ENCODE measurements around the gene CERS6. TPM values are rescaled to one million over a fixed set of nuclear protein-coding genes. Genes with fewer than 3 reads are reported as not detected.

The CERS6 gene
- polyA plus RNA-seq, 1 donor (not counting 4 experiments of a cell fraction or from before 2014, with no cell fraction given) = 19.5 TPM

DNA sequence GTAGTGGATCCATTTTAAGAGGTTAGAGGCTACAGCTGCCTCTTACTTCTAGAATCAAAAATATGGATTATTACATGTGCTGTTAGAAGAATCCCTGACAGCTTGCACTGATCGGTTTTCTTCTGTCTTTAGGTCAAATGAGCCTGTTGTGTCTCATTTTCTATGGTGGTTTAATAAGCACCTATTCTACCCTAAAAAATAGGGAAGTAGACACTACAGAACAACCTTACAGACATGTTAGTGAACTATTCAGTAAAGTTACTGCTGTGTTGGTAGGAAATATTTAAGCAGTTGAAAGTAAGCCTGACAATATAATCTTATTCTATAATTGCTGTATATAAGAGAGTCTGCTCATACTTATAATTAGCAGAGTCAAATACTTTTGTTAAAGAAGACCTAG is 177.8 kb downstream of the CERS6 start:
- dilution Hi-C loops (cut with MboI; ENCODE audit: extremely low pct_ligation_motif_present, low sequenced_read_pairs) = no loop called here

DNA sequence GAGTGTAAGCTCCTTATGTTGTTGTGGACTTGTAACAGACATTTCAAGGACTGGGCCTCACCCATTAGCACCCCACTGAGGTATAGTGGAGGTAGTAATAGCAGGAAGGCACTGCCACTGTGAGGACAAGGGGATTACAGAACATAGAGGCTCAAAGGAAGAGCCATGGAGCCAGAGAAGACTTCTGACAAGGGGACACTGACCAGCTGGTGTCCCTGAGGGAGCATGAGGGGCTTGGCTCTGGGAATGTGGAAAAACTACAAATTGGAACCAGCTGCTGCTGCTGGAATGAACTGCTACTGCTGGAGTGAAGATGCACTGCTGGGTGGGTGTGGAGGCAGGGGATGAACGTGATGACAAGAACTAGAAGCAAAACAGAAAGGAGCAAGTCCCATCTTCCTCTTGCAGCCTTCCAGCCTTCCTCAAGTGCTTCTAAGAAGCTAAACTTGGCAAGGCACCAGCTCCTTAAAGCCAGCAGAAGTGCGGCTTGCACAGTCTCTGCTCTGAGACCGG is 179.0 kb downstream of the CERS6 start:
- no peaks in the 10 kb centered on the region for H3K9me1 ChIP-seq (ENCODE audit: control insufficient read depth, extremely low read depth, insufficient read depth, low read length)
- no peaks in the 10 kb centered on the region for H3K9me3 ChIP-seq (ENCODE audit: control insufficient read depth, low read depth, low read length)
- dilution Hi-C loops (cut with MboI; ENCODE audit: extremely low pct_ligation_motif_present, low sequenced_read_pairs) = no loop called here
- no peaks in the 10 kb centered on the region for H3K27me3 ChIP-seq (ENCODE audit: control insufficient read depth, extremely low read depth, insufficient read depth, low read length)
- FAIRE-seq (peak; percentile 39), DNase-seq (ENCODE audit: low read depth, low spot score) (no peak)
- no peak overlapping the region for H2AFZ ChIP-seq (ENCODE audit: control insufficient read depth, low read length)
- no peaks in the 10 kb centered on the region for H4K20me1 ChIP-seq (ENCODE audit: control insufficient read depth, extremely low read depth, insufficient read depth, low read length)
- TF ChIP-seq, protein P1, sequence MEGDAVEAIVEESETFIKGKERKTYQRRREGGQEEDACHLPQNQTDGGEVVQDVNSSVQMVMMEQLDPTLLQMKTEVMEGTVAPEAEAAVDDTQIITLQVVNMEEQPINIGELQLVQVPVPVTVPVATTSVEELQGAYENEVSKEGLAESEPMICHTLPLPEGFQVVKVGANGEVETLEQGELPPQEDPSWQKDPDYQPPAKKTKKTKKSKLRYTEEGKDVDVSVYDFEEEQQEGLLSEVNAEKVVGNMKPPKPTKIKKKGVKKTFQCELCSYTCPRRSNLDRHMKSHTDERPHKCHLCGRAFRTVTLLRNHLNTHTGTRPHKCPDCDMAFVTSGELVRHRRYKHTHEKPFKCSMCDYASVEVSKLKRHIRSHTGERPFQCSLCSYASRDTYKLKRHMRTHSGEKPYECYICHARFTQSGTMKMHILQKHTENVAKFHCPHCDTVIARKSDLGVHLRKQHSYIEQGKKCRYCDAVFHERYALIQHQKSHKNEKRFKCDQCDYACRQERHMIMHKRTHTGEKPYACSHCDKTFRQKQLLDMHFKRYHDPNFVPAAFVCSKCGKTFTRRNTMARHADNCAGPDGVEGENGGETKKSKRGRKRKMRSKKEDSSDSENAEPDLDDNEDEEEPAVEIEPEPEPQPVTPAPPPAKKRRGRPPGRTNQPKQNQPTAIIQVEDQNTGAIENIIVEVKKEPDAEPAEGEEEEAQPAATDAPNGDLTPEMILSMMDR (optimal IDR thresholded peaks at IDR 0.05 in 1 of 3, IDR thresholded peaks at IDR 0.05 in 1 of 3, conservative IDR thresholded peaks at IDR 0.05 in 1 of 3; ENCODE audit: extremely low read depth in 1 of 3, insufficient read depth in 2 of 3, low read length in 3 of 3) = no peak
- no peak for TF ChIP-seq EZH2 (IDR thresholded peaks at IDR 0.05; ENCODE audit: low read length)
- H3K4me1 ChIP-seq (ENCODE audit: control insufficient read depth, extremely low read depth, insufficient read depth, low read length) = peaks cover 17% of the 10 kb centered on the region
- no peak overlapping the region for H3K9ac ChIP-seq (ENCODE audit: control insufficient read depth, extremely low read depth, insufficient read depth, low read length)
- H3K4me2 ChIP-seq (ENCODE audit: control insufficient read depth, extremely low read depth, insufficient read depth, low read depth, low read length) = no peak overlapping the region
- no peak overlapping the region for H3K27ac ChIP-seq (ENCODE audit: control insufficient read depth, insufficient read depth, low read length)
- H3K4me3 ChIP-seq (ENCODE audit: control insufficient read depth in 2 of 3, extremely low read depth in 1 of 3, insufficient read depth in 2 of 3, low read depth in 1 of 3, low read length in 3 of 3) = no peak overlapping the region
- peaks cover 11% of the 10 kb centered on the region for H3K79me2 ChIP-seq (ENCODE audit: control insufficient read depth, insufficient read depth, low read length)
- no peaks in the 10 kb centered on the region for H3K36me3 ChIP-seq (ENCODE audit: control insufficient read depth in 2 of 2, extremely low read depth in 1 of 2, insufficient read depth in 2 of 2, low read length in 2 of 2)

More for the DNA sequence above, 177.8 kb downstream of the CERS6 start:
- Histone ChIP-seq H3K79me2 (ENCODE audit: control insufficient read depth, insufficient read depth, low read length) (peaks cover 11% of the 10 kb centered on the region), H3K9me1 (ENCODE audit: control insufficient read depth, extremely low read depth, insufficient read depth, low read length) (no peaks in the 10 kb centered on the region), H3K36me3 (ENCODE audit: control insufficient read depth in 2 of 2, extremely low read depth in 1 of 2, insufficient read depth in 2 of 2, low read length in 2 of 2) (no peaks in the 10 kb centered on the region), H2AFZ (ENCODE audit: control insufficient read depth, low read length) (no peak overlapping the region), H3K9me3 (ENCODE audit: control insufficient read depth, low read depth, low read length) (no peaks in the 10 kb centered on the region), H3K27me3 (ENCODE audit: control insufficient read depth, extremely low read depth, insufficient read depth, low read length) (no peaks in the 10 kb centered on the region), H3K4me1 (ENCODE audit: control insufficient read depth, extremely low read depth, insufficient read depth, low read length) (peaks cover 5% of the 10 kb centered on the region), H3K4me2 (ENCODE audit: control insufficient read depth, extremely low read depth, insufficient read depth, low read depth, low read length) (no peak overlapping the region), H3K27ac (ENCODE audit: control insufficient read depth, insufficient read depth, low read length) (no peak overlapping the region), H3K9ac (ENCODE audit: control insufficient read depth, extremely low read depth, insufficient read depth, low read length) (no peak overlapping the region), H3K4me3 (ENCODE audit: control insufficient read depth in 2 of 3, extremely low read depth in 1 of 3, insufficient read depth in 2 of 3, low read depth in 1 of 3, low read length in 3 of 3) (no peak overlapping the region), H4K20me1 (ENCODE audit: control insufficient read depth, extremely low read depth, insufficient read depth, low read length) (no peaks in the 10 kb centered on the region)
- no peak for DNase-seq (ENCODE audit: low read depth, low spot score)
- FAIRE-seq = no peak
- no peak for TF ChIP-seq EZH2 (IDR thresholded peaks at IDR 0.05; ENCODE audit: low read length)
- TF ChIP-seq, protein P1 (optimal IDR thresholded peaks at IDR 0.05 in 1 of 3, IDR thresholded peaks at IDR 0.05 in 1 of 3, conservative IDR thresholded peaks at IDR 0.05 in 1 of 3; ENCODE audit: extremely low read depth in 1 of 3, insufficient read depth in 2 of 3, low read length in 3 of 3) = no peak
